ENCODE results near the gene GPR108.

Gene GPR108

GRCh38 chr19:6730941-6731670 is 6.3 kb downstream of the GPR108 start:
- Histone ChIP-seq H3K27me3 (replicated peaks; ENCODE audit: control insufficient read depth, insufficient read depth, low read length, poor library complexity, severe bottlenecking) (no peaks in the 10 kb centered on the region), H3K4me3 (ENCODE audit: insufficient read depth, low read depth, low read length, poor library complexity, severe bottlenecking) (no peak overlapping the region), H3K27ac (ENCODE audit: insufficient read depth, low read length, poor library complexity, severe bottlenecking) (no peak overlapping the region), H3K36me3 (ENCODE audit: control insufficient read depth, insufficient read depth, low read length) (peaks cover 15% of the 10 kb centered on the region), H3K9me3 (ENCODE audit: control insufficient read depth, low read length) (no peaks in the 10 kb centered on the region), H3K4me1 (ENCODE audit: control insufficient read depth, insufficient read depth, low read length, poor library complexity, severe bottlenecking) (peaks cover 1% of the 10 kb centered on the region)
- DNase-seq: no peak

GRCh38 chr19:6730153-6730804 is 7.1 kb downstream of the GPR108 start:
- DNase-seq: peak in 1 of 3 donors; percentile 14
- H3K27me3 ChIP-seq (replicated peaks; ENCODE audit: control insufficient read depth, insufficient read depth, low read length, poor library complexity, severe bottlenecking): no peaks in the 10 kb centered on the region

DNA sequence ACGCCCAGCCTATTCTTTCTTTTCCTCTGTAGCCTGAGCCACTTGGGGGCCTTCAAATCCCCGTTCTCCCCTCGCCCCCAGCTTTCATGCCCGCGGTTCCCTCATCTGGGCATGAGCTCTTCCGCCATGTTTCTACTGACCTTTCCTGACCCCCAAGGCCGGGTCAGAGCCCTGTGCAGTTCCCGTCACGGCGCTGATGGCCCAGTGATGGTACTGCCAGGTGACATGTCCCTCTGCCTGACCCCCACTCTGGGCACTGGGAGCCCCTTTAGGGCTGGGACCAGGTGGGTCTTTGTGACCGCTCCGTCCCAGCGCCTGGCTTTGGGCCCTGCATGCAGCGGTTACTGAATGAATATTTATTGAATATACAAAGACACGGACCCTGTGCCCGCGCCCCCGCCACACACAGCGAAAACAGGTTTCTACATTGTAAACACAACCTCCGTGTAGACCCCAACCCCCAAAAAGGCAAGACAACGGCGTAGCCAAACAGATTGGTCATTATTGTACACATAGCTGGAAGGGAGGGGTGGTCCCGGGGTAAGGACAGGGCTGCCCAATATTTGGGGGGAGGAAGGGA is 7.7 kb downstream of the GPR108 start:
- no peaks in the 10 kb centered on the region for H3K4me1 ChIP-seq (ENCODE audit: control insufficient read depth, insufficient read depth, low read length, poor library complexity, severe bottlenecking)
- H3K9me3 ChIP-seq (ENCODE audit: control insufficient read depth, low read length): no peaks in the 10 kb centered on the region
- no peaks in the 10 kb centered on the region for H3K27me3 ChIP-seq (replicated peaks; ENCODE audit: control insufficient read depth, insufficient read depth, low read length, poor library complexity, severe bottlenecking)
- H3K36me3 ChIP-seq (ENCODE audit: control insufficient read depth, insufficient read depth, low read length): peaks cover 15% of the 10 kb centered on the region
- H3K27ac ChIP-seq (ENCODE audit: insufficient read depth, low read length, poor library complexity, severe bottlenecking): no peak overlapping the region
- no peak overlapping the region for H3K4me3 ChIP-seq (ENCODE audit: insufficient read depth, low read depth, low read length, poor library complexity, severe bottlenecking)
- no peak for DNase-seq

More at GRCh38 chr19:6730153-6730804, 7.1 kb downstream of the GPR108 start:
- H3K4me1 ChIP-seq (ENCODE audit: control insufficient read depth, insufficient read depth, low read length, poor library complexity, severe bottlenecking): no peaks in the 10 kb centered on the region
- no peak overlapping the region for H3K4me3 ChIP-seq (ENCODE audit: insufficient read depth, low read depth, low read length, poor library complexity, severe bottlenecking)
- no peaks in the 10 kb centered on the region for H3K9me3 ChIP-seq (ENCODE audit: control insufficient read depth, low read length)
- H3K27ac ChIP-seq (ENCODE audit: insufficient read depth, low read length, poor library complexity, severe bottlenecking): no peak overlapping the region
- H3K36me3 ChIP-seq (ENCODE audit: control insufficient read depth, insufficient read depth, low read length): peaks cover 15% of the 10 kb centered on the region

GRCh38 chr19:6728346-6728745 is 9.0 kb downstream of the GPR108 start:
- Histone ChIP-seq H3K27ac (ENCODE audit: insufficient read depth, low read length, poor library complexity, severe bottlenecking) (no peak overlapping the region), H3K4me1 (ENCODE audit: control insufficient read depth, insufficient read depth, low read length, poor library complexity, severe bottlenecking) (no peaks in the 10 kb centered on the region), H3K27me3 (replicated peaks; ENCODE audit: control insufficient read depth, insufficient read depth, low read length, poor library complexity, severe bottlenecking) (no peaks in the 10 kb centered on the region), H3K9me3 (ENCODE audit: control insufficient read depth, low read length) (no peaks in the 10 kb centered on the region), H3K36me3 (ENCODE audit: control insufficient read depth, insufficient read depth, low read length) (peaks cover 15% of the 10 kb centered on the region), H3K4me3 (ENCODE audit: insufficient read depth, low read depth, low read length, poor library complexity, severe bottlenecking) (no peak overlapping the region)
- DNase-seq: no peak

GRCh38 chr19:6725513-6726231 is 11.7 kb downstream of the GPR108 start:
- no peaks in the 10 kb centered on the region for H3K27me3 ChIP-seq (replicated peaks; ENCODE audit: control insufficient read depth, insufficient read depth, low read length, poor library complexity, severe bottlenecking)
- no peaks in the 10 kb centered on the region for H3K9me3 ChIP-seq (ENCODE audit: control insufficient read depth, low read length)
- H3K27ac ChIP-seq (ENCODE audit: insufficient read depth, low read length, poor library complexity, severe bottlenecking): no peak overlapping the region
- DNase-seq: no peak
- no peak overlapping the region for H3K4me3 ChIP-seq (ENCODE audit: insufficient read depth, low read depth, low read length, poor library complexity, severe bottlenecking)
- no peaks in the 10 kb centered on the region for H3K4me1 ChIP-seq (ENCODE audit: control insufficient read depth, insufficient read depth, low read length, poor library complexity, severe bottlenecking)
- H3K36me3 ChIP-seq (ENCODE audit: control insufficient read depth, insufficient read depth, low read length): peaks cover 8% of the 10 kb centered on the region

- Histone ChIP-seq H3K36me3 (ENCODE audit: control insufficient read depth, insufficient read depth, low read length) (peaks cover 4% of the 10 kb centered on the region), H3K4me1 (ENCODE audit: control insufficient read depth, insufficient read depth, low read length, poor library complexity, severe bottlenecking) (no peaks in the 10 kb centered on the region), H3K27ac (ENCODE audit: insufficient read depth, low read length, poor library complexity, severe bottlenecking) (no peak overlapping the region), H3K9me3 (ENCODE audit: control insufficient read depth, low read length) (no peaks in the 10 kb centered on the region), H3K4me3 (ENCODE audit: insufficient read depth, low read depth, low read length, poor library complexity, severe bottlenecking) (no peak overlapping the region), H3K27me3 (replicated peaks; ENCODE audit: control insufficient read depth, insufficient read depth, low read length, poor library complexity, severe bottlenecking) (no peaks in the 10 kb centered on the region)
- DNase-seq: no peak
Measured at GRCh38 chr19:6724631-6725492, 12.5 kb downstream of the GPR108 start.

GRCh38 chr19:6723738-6724137 is 13.6 kb downstream of the GPR108 start:
- no peak for DNase-seq
- Histone ChIP-seq H3K4me3 (ENCODE audit: insufficient read depth, low read depth, low read length, poor library complexity, severe bottlenecking) (no peak overlapping the region), H3K36me3 (ENCODE audit: control insufficient read depth, insufficient read depth, low read length) (no peaks in the 10 kb centered on the region), H3K27ac (ENCODE audit: insufficient read depth, low read length, poor library complexity, severe bottlenecking) (no peak overlapping the region), H3K4me1 (ENCODE audit: control insufficient read depth, insufficient read depth, low read length, poor library complexity, severe bottlenecking) (no peaks in the 10 kb centered on the region), H3K27me3 (replicated peaks; ENCODE audit: control insufficient read depth, insufficient read depth, low read length, poor library complexity, severe bottlenecking) (no peaks in the 10 kb centered on the region), H3K9me3 (ENCODE audit: control insufficient read depth, low read length) (no peaks in the 10 kb centered on the region)

- no peaks in the 10 kb centered on the region for H3K36me3 ChIP-seq (ENCODE audit: control insufficient read depth, insufficient read depth, low read length)
- no peak overlapping the region for H3K4me3 ChIP-seq (ENCODE audit: insufficient read depth, low read depth, low read length, poor library complexity, severe bottlenecking)
- DNase-seq: no peak
- no peaks in the 10 kb centered on the region for H3K4me1 ChIP-seq (ENCODE audit: control insufficient read depth, insufficient read depth, low read length, poor library complexity, severe bottlenecking)
- no peaks in the 10 kb centered on the region for H3K27me3 ChIP-seq (replicated peaks; ENCODE audit: control insufficient read depth, insufficient read depth, low read length, poor library complexity, severe bottlenecking)
- H3K9me3 ChIP-seq (ENCODE audit: control insufficient read depth, low read length): no peaks in the 10 kb centered on the region
- no peak overlapping the region for H3K27ac ChIP-seq (ENCODE audit: insufficient read depth, low read length, poor library complexity, severe bottlenecking)
Measured at GRCh38 chr19:6723108-6723618, 14.2 kb downstream of the GPR108 start.

- DNase-seq: no peak
- Histone ChIP-seq H3K27me3 (replicated peaks; ENCODE audit: control insufficient read depth, insufficient read depth, low read length, poor library complexity, severe bottlenecking) (no peaks in the 10 kb centered on the region), H3K27ac (ENCODE audit: insufficient read depth, low read length, poor library complexity, severe bottlenecking) (no peak overlapping the region), H3K9me3 (ENCODE audit: control insufficient read depth, low read length) (no peaks in the 10 kb centered on the region), H3K4me3 (ENCODE audit: insufficient read depth, low read depth, low read length, poor library complexity, severe bottlenecking) (no peak overlapping the region), H3K36me3 (ENCODE audit: control insufficient read depth, insufficient read depth, low read length) (no peaks in the 10 kb centered on the region), H3K4me1 (ENCODE audit: control insufficient read depth, insufficient read depth, low read length, poor library complexity, severe bottlenecking) (no peaks in the 10 kb centered on the region)
Measured at GRCh38 chr19:6721773-6722172, 15.6 kb downstream of the GPR108 start.

Data from effector memory CD4-positive, alpha-beta T cell (primary cell).